Left lobe of liver (tissue), 2 donors: ENCODE measurements around the gene KNTC1. TPM values are rescaled to one million over a fixed set of nuclear protein-coding genes. Genes with fewer than 3 reads are reported as not detected.
"Not testable (repeated sequence)": the region's sequence is repeated elsewhere in the genome, so short reads cannot be mapped to it uniquely, and the experiment has no call there.

Experiments
- ATAC-seq: fragments of 200-7000 bp; cut with Tn5 transposase; one replicate; pipeline ENCODE4 v1.9.1; 2020; ENCODE audit warnings: mild to moderate bottlenecking, moderate library complexity
- DNase-seq: peaks from one replicate; pipeline ENCODE4 v3.0.0-alpha.2; 2020; ENCODE audit warnings: low spot score
- total RNA-seq: library from RNA; stranded (reverse); gene quantifications from one replicate; pipeline ENCODE4 v1.2.1, GENCODE V29; 2021
- donor health status: DM: no; HTN: no; CAD: no; lungs with moderate emphysema.
- donor health status: DM: no; HTN: yes; CAD: no.

Gene KNTC1
- total RNA-seq, 1 donor from 2014 or later, result 2.4 TPM

- ATAC-seq (no peak), DNase-seq (no peak)
These were observed 116.3 kb downstream of the KNTC1 start for GRCh38 chr12:122643207-122643805.

GRCh38 chr12:122646517-122647217, 119.6 kb downstream of the KNTC1 start:
- DNase-seq (no peak), ATAC-seq (no peak)

- DNase-seq, result no peak
- no peak for ATAC-seq
These were observed 124.6 kb downstream of the KNTC1 start for GRCh38 chr12:122651520-122652224.

- not testable (repeated sequence) for ATAC-seq, DNase-seq
These were observed 126.2 kb downstream of the KNTC1 start for GRCh38 chr12:122653291-122653690.

GRCh38 chr12:122656298-122656697, 129.2 kb downstream of the KNTC1 start:
- ATAC-seq (no peak), DNase-seq (no peak)

- no peak for DNase-seq
- ATAC-seq, result no peak
These were observed 132.5 kb downstream of the KNTC1 start for GRCh38 chr12:122659579-122659978.

GRCh38 chr12:122661246-122661645, 134.2 kb downstream of the KNTC1 start:
- ATAC-seq (no peak), DNase-seq (no peak)

- ATAC-seq (no peak), DNase-seq (no peak)
These were observed 134.9 kb downstream of the KNTC1 start for GRCh38 chr12:122661938-122662337.

GRCh38 chr12:122665349-122665748, 138.3 kb downstream of the KNTC1 start:
- ATAC-seq, result no peak

GRCh38 chr12:122665759-122666158, 138.7 kb downstream of the KNTC1 start:
- DNase-seq (no peak), ATAC-seq (no peak)

More at GRCh38 chr12:122665349-122665748, 138.3 kb downstream of the KNTC1 start:
- DNase-seq, result no peak

GRCh38 chr12:122668268-122668667, 141.2 kb downstream of the KNTC1 start:
- no peak for DNase-seq
- no peak for ATAC-seq

- DNase-seq (no peak), ATAC-seq (no peak)
These were observed 142.5 kb downstream of the KNTC1 start for GRCh38 chr12:122669397-122670070.

- DNase-seq, result no peak
- ATAC-seq, result no peak
These were observed 145.5 kb downstream of the KNTC1 start for GRCh38 chr12:122672515-122672914.

Other genes with a start within 250 kb of the KNTC1 start
- gene CLIP1, start 104.6 kb upstream of the KNTC1 start, total RNA-seq, result 38.9 TPM
- gene ZCCHC8, start 26.3 kb upstream of the KNTC1 start, total RNA-seq, result 9.9 TPM
- 25.2 TPM for gene RSRC2, start 313 bp upstream of the KNTC1 start, total RNA-seq
- not detected for gene HCAR2, start 176.1 kb downstream of the KNTC1 start, total RNA-seq
- not detected for gene HCAR3, start 189.6 kb downstream of the KNTC1 start, total RNA-seq
- not detected for gene HCAR1, start 203.6 kb downstream of the KNTC1 start, total RNA-seq
- gene DENR, start 225.6 kb downstream of the KNTC1 start, total RNA-seq, result 12.7 TPM
- 0.23 TPM for gene CCDC62, start 247.3 kb downstream of the KNTC1 start, total RNA-seq